ENCODE results near the gene APBB2.
"Not testable (repeated sequence)": the region's sequence is repeated elsewhere in the genome, so short reads cannot be mapped to it uniquely, and the experiment has no call there.

The APBB2 gene

DNA sequence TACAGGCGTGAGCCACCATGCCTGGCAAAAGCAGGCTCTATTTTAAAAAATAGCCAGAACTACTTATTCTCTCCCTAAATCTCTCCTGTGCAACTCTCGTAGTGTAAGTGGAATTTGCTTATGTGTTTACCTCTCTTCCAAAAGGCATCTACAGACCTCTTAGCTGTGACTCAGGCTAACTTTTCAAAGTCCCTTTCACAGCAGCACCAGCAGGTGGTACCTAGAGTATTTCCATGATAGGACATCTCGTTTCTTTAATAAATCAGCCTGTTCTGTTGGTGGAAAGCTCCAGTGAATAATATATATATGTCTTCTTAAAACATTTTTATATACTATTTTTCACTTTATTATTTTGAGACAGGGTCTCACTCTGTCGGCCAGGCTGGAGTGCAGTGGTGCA is 375.6 kb downstream of the APBB2 start:
- DNase-seq, result no peak
- ATAC-seq, result no peak
- no peaks in the 10 kb centered on the region for H3K9me3 Mint-ChIP-seq
- no peak overlapping the region for H3K27ac Mint-ChIP-seq
- peaks cover 15% of the 10 kb centered on the region for H3K27me3 Mint-ChIP-seq
- peaks cover 8% of the 10 kb centered on the region for H3K4me1 Mint-ChIP-seq
- no peak overlapping the region for H3K4me3 Mint-ChIP-seq

DNA sequence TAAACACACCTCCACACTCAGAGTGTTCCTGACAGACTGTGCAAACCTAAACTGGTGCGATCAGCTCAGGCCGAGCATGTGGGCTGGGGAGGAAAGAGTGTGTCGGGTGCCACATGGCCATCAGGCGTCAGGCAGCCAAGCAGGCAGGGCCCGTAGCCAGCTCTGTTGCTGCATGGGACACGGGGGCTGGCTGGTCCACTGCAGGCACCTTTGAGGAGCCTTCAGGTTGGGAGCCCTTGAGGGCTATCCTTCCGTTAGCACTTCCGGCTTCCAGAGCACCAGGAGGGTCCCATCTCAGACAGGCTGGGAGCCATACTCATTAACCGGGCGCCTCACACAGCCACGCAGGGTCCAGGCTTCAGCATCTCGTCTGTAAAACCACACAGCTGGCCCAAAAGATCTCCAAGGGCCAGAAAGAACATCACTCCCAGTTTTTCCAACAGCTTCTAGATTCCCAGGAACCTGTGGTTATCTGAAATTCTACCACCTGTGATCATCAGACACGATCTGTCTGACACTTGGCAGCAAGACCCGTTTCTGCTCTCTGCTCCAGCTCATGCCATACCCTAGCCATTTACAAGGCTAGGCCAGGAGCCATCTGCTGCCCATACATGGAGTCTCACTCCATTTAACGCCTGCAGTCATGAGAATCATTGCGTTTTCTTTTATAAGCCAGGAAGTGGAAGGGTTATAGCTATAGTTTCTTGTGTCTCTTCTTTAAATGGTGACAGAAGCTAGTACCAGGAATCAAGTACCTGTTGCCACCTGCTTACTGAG is 377.1 kb downstream of the APBB2 start:
- no peaks in the 10 kb centered on the region for H3K9me3 Mint-ChIP-seq
- H3K27me3 Mint-ChIP-seq, result peaks cover 6% of the 10 kb centered on the region
- H3K4me1 Mint-ChIP-seq, result peaks cover 8% of the 10 kb centered on the region
- H3K4me3 Mint-ChIP-seq, result no peak overlapping the region
- DNase-seq, result no peak
- H3K27ac Mint-ChIP-seq, result no peak overlapping the region
- no peak for ATAC-seq

DNA sequence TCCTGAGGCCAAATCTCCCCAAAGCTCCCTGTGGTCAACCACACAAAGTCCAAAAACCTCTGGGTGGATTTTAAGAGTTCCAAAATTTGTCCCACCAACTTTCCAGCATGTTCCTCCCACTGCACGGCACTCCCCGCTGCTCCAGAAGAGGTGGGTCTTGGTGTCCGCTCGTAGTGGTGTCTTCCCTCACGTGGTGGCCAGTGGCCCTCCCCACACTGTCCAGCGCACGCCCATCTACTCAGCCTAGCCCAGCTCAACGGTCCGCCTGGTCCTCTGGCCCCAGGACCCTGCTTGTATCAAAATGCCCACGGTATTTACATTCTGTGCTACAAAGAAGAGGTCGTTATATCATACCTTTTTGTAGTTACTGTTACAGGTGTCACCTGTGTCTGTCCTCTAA is 381.1 kb downstream of the APBB2 start:
- DNase-seq (no peak), ATAC-seq (no peak)
- Mint-ChIP-seq H3K4me3 (no peak overlapping the region), H3K27me3 (peaks cover 8% of the 10 kb centered on the region), H3K27ac (no peak overlapping the region), H3K4me1 (peaks cover 1% of the 10 kb centered on the region), H3K9me3 (peaks cover 3 to 11% of the 10 kb centered on the region in 2 donors)

DNA sequence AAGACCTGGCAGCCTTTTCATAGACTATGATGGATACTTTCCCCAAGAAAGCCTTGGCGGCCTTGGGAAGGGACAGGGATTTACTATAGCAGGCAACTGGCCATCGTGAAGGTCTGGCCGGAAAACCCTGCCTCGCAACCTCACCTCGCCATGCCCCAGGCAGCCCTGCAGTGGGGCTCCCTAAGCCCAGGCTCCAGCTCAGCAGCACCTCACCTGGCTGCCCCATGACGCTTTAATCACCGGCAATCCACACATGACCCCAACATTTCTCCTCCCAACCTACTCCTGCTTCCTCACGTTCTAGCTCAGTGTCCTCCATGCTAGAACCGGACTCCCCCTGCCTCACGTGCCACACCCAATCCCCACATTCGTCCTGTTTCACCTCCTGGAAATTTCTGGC is 382.2 kb downstream of the APBB2 start:
- Mint-ChIP-seq H3K4me3 (no peak overlapping the region), H3K27ac (no peak overlapping the region)
- no peak for ATAC-seq

DNA sequence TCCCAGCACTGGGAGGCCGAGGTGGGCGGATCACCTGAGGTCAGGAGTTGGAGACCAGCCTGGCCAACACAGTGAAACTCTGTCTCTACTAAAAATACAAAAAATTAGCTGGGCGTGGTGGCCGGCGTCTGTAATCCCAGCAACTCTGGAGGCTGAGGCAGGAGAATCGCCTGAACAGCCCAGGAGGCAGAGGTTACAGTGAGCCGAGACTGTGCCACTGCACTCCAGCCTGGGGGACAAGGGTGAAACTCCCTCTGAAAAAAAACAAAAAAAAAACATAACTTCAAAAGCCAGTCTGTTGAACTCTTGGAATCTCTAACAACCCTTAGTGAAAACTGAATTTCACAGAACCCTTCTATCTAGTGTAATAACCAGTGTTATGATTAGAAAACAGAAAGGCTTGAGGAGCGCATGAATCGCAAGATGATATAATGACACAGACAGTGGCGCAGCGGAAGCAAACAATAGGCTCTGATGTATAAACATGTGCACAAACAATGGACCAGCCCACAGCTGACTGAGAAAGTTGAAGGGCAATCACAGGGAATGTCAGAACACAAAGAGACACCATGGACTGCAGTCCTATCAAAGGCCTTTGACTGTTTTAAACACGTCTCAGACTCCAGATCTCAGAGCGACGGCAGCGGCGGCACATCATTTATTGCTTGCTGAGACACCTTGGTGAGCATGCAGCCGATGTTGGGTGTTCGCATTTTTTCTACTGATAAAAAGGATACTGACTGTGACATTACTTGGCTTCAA is 383.0 kb downstream of the APBB2 start:
- Mint-ChIP-seq H3K9me3 (peaks cover 12 to 15% of the 10 kb centered on the region in 2 donors), H3K4me1 (peaks cover 7% of the 10 kb centered on the region), H3K27ac (no peak overlapping the region), H3K27me3 (peaks cover 8% of the 10 kb centered on the region), H3K4me3 (no peak overlapping the region)
- ATAC-seq, result no peak
- no peak for DNase-seq

More for the DNA sequence above, 382.2 kb downstream of the APBB2 start:
- H3K4me1 Mint-ChIP-seq, result peaks cover 7% of the 10 kb centered on the region
- H3K27me3 Mint-ChIP-seq, result peaks cover 8% of the 10 kb centered on the region
- no peak for DNase-seq
- peaks cover 12 to 15% of the 10 kb centered on the region in 2 donors for H3K9me3 Mint-ChIP-seq

DNA sequence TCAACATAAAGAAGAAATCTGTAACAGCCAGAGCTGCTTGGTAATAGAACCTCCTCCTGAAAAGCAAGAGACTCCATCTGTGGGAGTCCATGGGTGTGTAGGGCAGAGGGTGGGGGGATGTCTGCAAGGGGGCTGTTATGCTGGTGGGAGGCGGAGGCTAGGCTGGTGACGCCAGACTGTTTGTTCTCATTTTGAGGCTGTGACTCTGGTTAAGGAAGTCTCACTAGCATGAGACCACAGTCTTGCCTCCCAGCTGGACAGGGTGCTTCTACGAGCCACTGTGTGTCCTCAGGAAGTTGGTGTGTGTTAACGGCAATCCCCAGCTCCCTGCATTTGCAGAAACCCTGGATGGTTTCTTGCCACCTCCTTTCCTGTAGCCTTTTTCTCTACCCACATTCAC is 384.8 kb downstream of the APBB2 start:
- Mint-ChIP-seq H3K27me3 (peaks cover 8% of the 10 kb centered on the region), H3K4me3 (no peak overlapping the region), H3K9me3 (peaks cover 12 to 15% of the 10 kb centered on the region in 2 donors), H3K4me1 (peaks cover 7% of the 10 kb centered on the region), H3K27ac (no peak overlapping the region)
- no peak for DNase-seq
- ATAC-seq, result no peak

DNA sequence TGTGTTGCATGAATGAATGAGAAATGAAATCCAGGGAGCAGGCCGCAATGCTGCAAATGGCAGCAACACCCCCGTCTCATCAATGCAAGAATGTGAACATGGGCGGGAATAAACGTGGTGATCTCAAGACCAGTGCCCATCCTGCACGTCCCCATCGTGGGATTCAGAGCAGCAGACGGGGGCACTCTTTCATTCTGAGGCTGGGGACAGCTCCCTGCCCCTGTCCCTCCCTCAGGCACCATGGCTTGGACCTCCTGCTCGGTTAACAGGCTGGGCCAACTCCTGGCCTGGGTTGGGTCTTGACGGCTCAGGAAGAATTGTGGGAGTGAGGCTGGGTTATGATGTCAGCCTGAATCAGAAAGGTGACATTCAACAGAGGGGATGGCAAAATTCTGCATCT is 385.7 kb downstream of the APBB2 start:
- peaks cover 7% of the 10 kb centered on the region for H3K4me1 Mint-ChIP-seq
- DNase-seq, result no peak
- H3K9me3 Mint-ChIP-seq, result peaks cover 12 to 15% of the 10 kb centered on the region in 2 donors
- H3K27ac Mint-ChIP-seq, result no peak overlapping the region
- no peak for ATAC-seq
- peaks cover 8% of the 10 kb centered on the region for H3K27me3 Mint-ChIP-seq
- no peak overlapping the region for H3K4me3 Mint-ChIP-seq

DNA sequence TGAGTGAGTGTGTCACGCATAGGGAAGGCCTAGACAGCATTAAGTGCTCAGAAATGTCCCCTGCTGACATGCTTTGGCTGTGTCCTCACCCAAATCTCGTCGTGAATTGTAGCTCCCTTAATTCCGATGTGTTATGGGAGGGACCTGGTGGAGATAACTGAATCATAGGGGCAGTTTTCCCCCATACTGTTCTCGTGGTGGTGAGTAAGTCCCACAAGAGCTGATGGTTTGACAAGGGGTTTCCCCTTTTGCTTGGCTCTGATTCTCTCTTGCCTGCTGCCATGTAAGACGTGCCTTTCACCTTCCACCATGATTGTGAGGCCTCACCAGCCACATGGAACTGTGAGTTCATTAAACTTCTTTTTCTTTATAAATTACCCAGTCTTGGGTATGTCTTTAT is 386.6 kb downstream of the APBB2 start:
- ATAC-seq (peak; percentile 60), DNase-seq (no peak)
- peaks cover 11% of the 10 kb centered on the region for H3K27me3 Mint-ChIP-seq

DNA sequence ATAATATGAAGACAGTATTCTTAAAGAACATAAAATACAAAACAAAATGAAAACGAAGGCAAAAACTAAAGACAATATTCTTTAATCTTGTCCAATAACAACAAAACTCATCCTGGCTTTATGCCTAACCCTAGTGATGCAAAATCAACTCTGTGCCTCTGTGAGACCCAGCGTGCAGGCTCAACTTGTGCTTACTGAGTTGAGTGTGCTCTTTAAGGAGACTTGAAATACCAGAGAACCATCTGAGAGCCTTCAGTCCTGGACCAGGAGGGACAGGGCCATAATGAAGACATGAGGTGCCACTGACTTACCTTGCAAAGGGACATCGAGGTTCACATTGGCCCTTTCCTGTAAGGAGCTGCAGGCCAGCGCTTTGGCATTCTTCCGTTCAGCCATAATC is 387.5 kb downstream of the APBB2 start:
- Mint-ChIP-seq H3K9me3 (peaks cover 12 to 15% of the 10 kb centered on the region in 2 donors), H3K4me3 (no peak overlapping the region), H3K27ac (no peak overlapping the region), H3K4me1 (peaks cover 7% of the 10 kb centered on the region), H3K27me3 (peaks cover 15% of the 10 kb centered on the region)
- DNase-seq, result no peak
- ATAC-seq, result no peak

More for the DNA sequence above, 386.6 kb downstream of the APBB2 start:
- Mint-ChIP-seq H3K9me3 (peaks cover 12 to 15% of the 10 kb centered on the region in 2 donors), H3K4me3 (no peak overlapping the region), H3K27ac (no peak overlapping the region), H3K4me1 (peaks cover 7% of the 10 kb centered on the region)

DNA sequence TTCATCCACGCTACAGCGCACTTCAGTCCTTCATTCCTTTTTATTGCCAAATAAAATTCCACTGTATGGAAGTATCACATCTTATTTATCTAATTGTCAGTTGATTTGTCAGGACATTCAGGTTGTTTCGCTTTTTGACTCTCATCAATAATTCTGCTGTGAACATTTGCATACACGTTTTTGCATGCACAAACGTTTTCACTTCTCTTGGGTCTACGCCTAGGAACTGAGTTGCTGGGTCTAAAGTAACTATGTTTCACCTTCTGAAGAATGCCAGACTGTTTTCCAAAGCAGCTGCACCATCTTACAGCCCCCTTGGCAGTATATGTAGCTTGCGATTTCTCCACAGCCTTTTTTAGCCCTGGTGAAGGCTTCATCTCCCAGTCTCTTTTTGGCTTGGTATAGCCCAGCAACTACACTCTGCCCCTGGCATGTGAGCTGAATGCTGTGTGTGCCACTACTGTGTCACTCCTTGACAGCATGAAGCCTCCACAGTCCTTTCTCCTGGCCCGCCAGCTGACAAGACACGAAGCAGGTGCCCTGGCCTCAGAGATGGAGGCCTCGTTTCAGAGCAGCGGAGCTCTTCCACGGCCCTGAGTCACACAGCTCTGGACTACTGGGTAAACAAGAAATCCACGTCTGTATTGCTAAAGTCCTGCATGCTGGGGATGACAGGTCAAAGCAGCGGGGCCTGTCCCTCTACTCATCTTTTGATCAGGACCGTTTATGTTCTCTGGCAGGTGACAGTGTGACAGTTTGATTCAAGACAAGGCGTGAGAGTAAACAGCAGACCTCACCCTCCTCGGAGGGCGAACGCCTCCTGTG is 389.1 kb downstream of the APBB2 start:
- H3K9me3 Mint-ChIP-seq, result peaks cover 12 to 15% of the 10 kb centered on the region in 2 donors
- H3K4me3 Mint-ChIP-seq, result no peak overlapping the region
- H3K27ac Mint-ChIP-seq, result no peak overlapping the region
- peaks cover 7% of the 10 kb centered on the region for H3K4me1 Mint-ChIP-seq
- H3K27me3 Mint-ChIP-seq, result peaks cover 15% of the 10 kb centered on the region
- ATAC-seq (no peak), DNase-seq (no peak)

DNA sequence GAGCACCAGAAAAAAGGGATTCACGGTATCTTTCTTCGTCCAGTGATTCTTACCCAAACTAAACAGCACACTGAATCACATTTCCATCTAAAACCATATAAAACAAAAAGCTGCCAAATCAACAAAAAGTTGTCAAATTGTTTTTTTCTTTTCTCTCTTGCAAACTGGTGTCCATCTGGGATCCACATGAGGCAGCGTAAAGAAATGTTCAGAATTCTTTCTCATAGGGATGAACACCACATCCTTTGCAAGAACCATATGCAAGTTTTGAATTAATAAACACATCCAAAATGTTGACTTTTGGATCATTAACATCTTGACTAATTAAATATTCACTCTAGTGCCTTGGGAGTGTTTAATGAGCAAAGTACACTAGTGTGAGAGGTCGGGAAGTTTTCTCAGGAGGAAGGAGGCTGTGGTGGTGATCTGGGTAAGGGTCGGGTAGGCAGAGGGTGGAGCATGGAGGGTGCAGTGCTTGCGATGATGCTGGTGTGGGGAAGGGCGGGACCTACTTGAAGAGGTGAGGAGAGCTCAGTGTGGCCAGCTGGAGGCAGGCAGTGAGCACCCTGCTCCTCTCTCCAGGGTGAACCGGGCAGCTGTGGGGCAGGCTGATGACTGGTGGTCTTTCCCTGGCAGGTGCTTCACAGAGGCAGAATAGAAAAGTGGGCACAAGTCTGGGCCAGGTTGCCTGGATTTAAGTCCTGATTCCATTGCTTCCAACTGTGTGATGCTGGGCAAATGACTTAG is 391.7 kb downstream of the APBB2 start:
- ATAC-seq (no peak), DNase-seq (no peak)
- Mint-ChIP-seq H3K4me3 (no peak overlapping the region), H3K27ac (peak overlapping the region; percentile 7 to 23), H3K4me1 (no peaks in the 10 kb centered on the region), H3K9me3 (peaks cover 0 to 3% of the 10 kb centered on the region in 2 donors), H3K27me3 (peaks cover 7% of the 10 kb centered on the region)

DNA sequence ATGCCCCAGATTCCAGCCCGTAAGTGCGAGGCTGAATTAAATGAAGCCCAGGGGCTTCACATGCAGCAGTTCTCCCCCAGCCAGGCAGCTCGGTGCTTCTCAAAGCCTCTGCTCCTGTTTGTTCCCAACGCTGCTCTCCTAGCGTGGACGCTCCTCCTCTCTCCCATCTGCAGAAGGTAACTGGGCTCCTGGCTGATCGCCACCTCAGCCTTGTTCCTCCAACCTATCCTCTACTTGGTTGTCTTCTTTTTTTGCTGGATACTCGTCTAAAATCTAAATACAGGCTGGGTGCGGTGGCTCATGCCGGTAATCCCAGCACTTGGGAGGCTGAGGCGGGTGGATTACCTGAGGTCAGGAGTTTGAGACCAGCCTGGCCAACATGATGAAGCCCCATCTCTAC is 394.2 kb downstream of the APBB2 start:
- no peak overlapping the region for H3K4me3 Mint-ChIP-seq
- no peaks in the 10 kb centered on the region for H3K9me3 Mint-ChIP-seq
- H3K27ac Mint-ChIP-seq, result peak overlapping the region in 1 of 2 donors; percentile 81
- peaks cover 7% of the 10 kb centered on the region for H3K27me3 Mint-ChIP-seq
- DNase-seq (no peak), ATAC-seq (no peak)
- no peaks in the 10 kb centered on the region for H3K4me1 Mint-ChIP-seq

DNA sequence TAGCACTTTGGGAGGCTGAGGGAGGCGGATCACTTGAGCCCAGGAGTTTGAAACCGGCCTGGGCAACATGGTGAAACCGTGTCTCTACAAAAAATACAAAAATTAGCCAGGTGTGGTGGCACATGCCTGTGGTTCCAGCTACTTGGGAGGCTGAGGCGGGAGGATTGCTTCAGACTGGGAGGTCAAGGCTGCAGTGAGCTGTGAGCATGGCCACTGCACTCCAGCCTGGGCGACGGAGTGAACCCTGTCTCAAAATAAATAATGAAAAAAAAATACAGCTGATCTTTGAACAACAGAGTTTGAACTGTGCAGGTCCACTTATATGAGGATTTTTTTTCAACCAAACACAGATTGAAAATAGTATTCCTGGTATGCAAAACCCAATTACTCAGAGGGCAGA is 397.2 kb downstream of the APBB2 start:
- H3K27me3 Mint-ChIP-seq, ATAC-seq, H3K4me3 Mint-ChIP-seq, H3K4me1 Mint-ChIP-seq, H3K9me3 Mint-ChIP-seq, H3K27ac Mint-ChIP-seq, DNase-seq: not testable (repeated sequence)

DNA sequence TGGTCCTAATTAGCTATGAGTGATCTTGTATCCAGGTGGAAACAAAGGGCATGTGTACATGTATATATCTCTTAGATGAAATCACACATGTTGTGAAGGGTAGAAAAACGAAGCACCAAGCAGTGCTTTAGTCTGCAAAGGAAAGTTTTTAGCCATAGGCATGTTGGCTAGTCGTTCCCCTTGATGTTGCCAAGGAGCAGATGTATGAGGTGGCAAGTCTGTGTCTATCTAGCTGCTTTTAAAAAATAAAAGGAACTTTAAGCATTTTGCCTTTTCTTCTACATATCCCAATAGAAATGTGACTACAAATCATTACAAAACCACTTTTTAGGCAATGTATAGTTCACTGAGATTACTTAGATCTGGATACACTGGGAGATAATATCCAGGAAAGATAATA is 401.5 kb downstream of the APBB2 start:
- DNase-seq, result no peak
- ATAC-seq, result no peak
- Mint-ChIP-seq H3K27ac (no peak overlapping the region), H3K4me3 (no peak overlapping the region), H3K4me1 (no peaks in the 10 kb centered on the region), H3K27me3 (no peaks in the 10 kb centered on the region), H3K9me3 (no peaks in the 10 kb centered on the region)

DNA sequence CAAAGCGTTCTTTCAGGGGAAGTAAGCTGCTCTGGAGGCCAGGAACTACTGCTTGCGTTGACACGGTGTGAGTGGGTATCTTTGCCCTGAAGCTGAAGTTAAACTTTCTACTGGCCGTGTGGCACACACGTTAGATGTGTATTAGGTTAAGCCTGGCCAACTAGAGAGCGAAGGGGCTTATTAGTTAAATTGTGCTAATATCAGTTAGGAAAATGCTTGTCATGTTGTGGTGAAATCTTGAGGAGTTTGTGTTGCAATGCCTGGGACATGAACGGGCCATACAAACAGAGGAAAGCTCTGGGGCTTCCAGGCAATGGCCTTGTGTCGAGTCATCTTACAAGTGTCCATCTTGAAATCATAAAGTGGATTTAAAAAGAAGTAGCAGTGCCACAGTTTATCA is 402.0 kb downstream of the APBB2 start:
- no peaks in the 10 kb centered on the region for H3K4me1 Mint-ChIP-seq
- ATAC-seq, result no peak
- no peak overlapping the region for H3K27ac Mint-ChIP-seq
- H3K27me3 Mint-ChIP-seq, result no peaks in the 10 kb centered on the region
- H3K9me3 Mint-ChIP-seq, result no peaks in the 10 kb centered on the region
- H3K4me3 Mint-ChIP-seq, result no peak overlapping the region
- DNase-seq, result no peak

Data from stimulated activated naive CD8-positive, alpha-beta T cell treated with anti-CD3 and anti-CD28 coated beads, Interleukin-15, amount 100 ng/mL, for 72 hours (primary cell).